HEK293T (cell line): Measurements from ENCODE around the gene SUMO3.
A peak's percentile ranks its signal among the peaks of the same experiment; 100 is the strongest.

Experiments used
- CTCF ChIA-PET: fragments of 350-600 bp; formaldehyde crosslinking; extraction: SDS; loops from one replicate; lab custom pipeline; 2021; ENCODE audit warnings: antibody characterized with exemption, inconsistent platforms; lab: Yijun Ruan, JAX
- POLR2A ChIA-PET: fragments of 350-600 bp; formaldehyde crosslinking; extraction: SDS; loops from one replicate; lab custom pipeline; 2020; ENCODE audit warnings: antibody characterized with exemption, inconsistent platforms; lab: Yijun Ruan, JAX
- DNase-seq: peaks from one replicate; pipeline ENCODE4 v3.0.0; 2012; ENCODE audit warnings: mixed read lengths; ENCODE audit errors: extremely low spot score
- ARNT ChIP-seq: fragments of 450-650 bp; IDR thresholded peaks from 2 replicates; pipeline ENCODE4 v1.6.1; 2017; ENCODE audit warnings: mild to moderate bottlenecking
- BHLHE40 ChIP-seq: fragments of 450-650 bp; IDR thresholded peaks from 2 replicates; pipeline ENCODE4 v1.6.1; 2016; ENCODE audit warnings: mild to moderate bottlenecking, moderate library complexity, borderline replicate concordance
- CTBP1 ChIP-seq: fragments of 450-650 bp; IDR thresholded peaks from 2 replicates; pipeline ENCODE4 v1.6.1; 2016; ENCODE audit warnings: borderline replicate concordance
- ELF4 ChIP-seq: fragments of 450-650 bp; IDR thresholded peaks from 2 replicates; pipeline ENCODE4 v1.6.1; 2017; ENCODE audit warnings: antibody characterized with exemption
- FOXA1 ChIP-seq: fragments of 450-650 bp; IDR thresholded peaks from 2 replicates; pipeline ENCODE4 v1.6.1; 2016; ENCODE audit warnings: mild to moderate bottlenecking
- FOXK2 ChIP-seq: fragments of 450-650 bp; IDR thresholded peaks from 2 replicates; pipeline ENCODE4 v1.6.1; 2016; ENCODE audit warnings: mild to moderate bottlenecking
- FOXM1 ChIP-seq: fragments of 450-650 bp; IDR thresholded peaks from 2 replicates; pipeline ENCODE4 v1.6.1; 2017; ENCODE audit warnings: mild to moderate bottlenecking, borderline replicate concordance
- HDGF ChIP-seq: fragments of 450-650 bp; IDR thresholded peaks from 2 replicates; pipeline ENCODE4 v1.6.1; 2017; ENCODE audit warnings: antibody characterized with exemption, borderline replicate concordance
- L3MBTL2 ChIP-seq: fragments of 450-650 bp; conservative IDR thresholded peaks from 2 replicates; pipeline ENCODE4 v1.6.1; 2016; ENCODE audit warnings: mild to moderate bottlenecking
- LEF1 ChIP-seq: fragments of 450-650 bp; IDR thresholded peaks from 2 replicates; pipeline ENCODE4 v1.6.1; 2017; ENCODE audit warnings: mild to moderate bottlenecking, borderline replicate concordance
- NFRKB ChIP-seq: fragments of 450-650 bp; IDR thresholded peaks from 2 replicates; pipeline ENCODE4 v1.6.1; 2016; ENCODE audit warnings: mild to moderate bottlenecking, moderate library complexity
- PKNOX1 ChIP-seq: fragments of 450-650 bp; IDR thresholded peaks from 2 replicates; pipeline ENCODE4 v1.6.1; 2016
- SP1 ChIP-seq: fragments of 450-650 bp; IDR thresholded peaks from 2 replicates; pipeline ENCODE4 v1.6.1; 2017
- SUZ12 ChIP-seq: fragments of 450-650 bp; IDR thresholded peaks from 2 replicates; pipeline ENCODE4 v1.6.1; 2016; ENCODE audit warnings: mild to moderate bottlenecking
- TARDBP ChIP-seq: fragments of 450-650 bp; IDR thresholded peaks from 2 replicates; pipeline ENCODE4 v1.6.1; 2016
- ZNF384 ChIP-seq: fragments of 450-650 bp; IDR thresholded peaks from 2 replicates; pipeline ENCODE4 v1.6.1; 2016

SUMO3 gene

GRCh38 chr21:44831227-44831860 is 13.5 kb upstream of the SUMO3 start:
- no peak for TF ChIP-seq L3MBTL2
- no peak for TF ChIP-seq ARNT
- no peak for TF ChIP-seq FOXK2
- TF ChIP-seq ELF4, result no peak
- ChIA-PET CTCF (no interaction called here), POLR2A (no interaction called here)
- DNase-seq, result no peak

GRCh38 chr21:44829507-44830092 is 11.7 kb upstream of the SUMO3 start:
- CTCF ChIA-PET, result interaction anchor here (0.7 kb wide), 1 partner anchor 36 kb away, joined by 3 read pairs; no protein-coding TSS in a partner anchor
- DNase-seq, result no peak
- POLR2A ChIA-PET, result no interaction called here
- no peak for TF ChIP-seq TARDBP
- no peak for TF ChIP-seq L3MBTL2
- no peak for TF ChIP-seq ELF4
- no peak for TF ChIP-seq FOXA1
- TF ChIP-seq CTBP1, result no peak
- no peak for TF ChIP-seq LEF1
- no peak for TF ChIP-seq ZNF384
- no peak for TF ChIP-seq NFRKB
- no peak for TF ChIP-seq PKNOX1
- no peak for TF ChIP-seq SUZ12
- no peak for TF ChIP-seq ARNT
- TF ChIP-seq HDGF, result no peak
- no peak for TF ChIP-seq FOXM1
- TF ChIP-seq SP1, result no peak
- TF ChIP-seq BHLHE40, result no peak

GRCh38 chr21:44828362-44829056 is 10.6 kb upstream of the SUMO3 start:
- no peak for DNase-seq
- ChIA-PET CTCF (no interaction called here), POLR2A (no interaction called here)
- no peak for TF ChIP-seq FOXM1
- TF ChIP-seq ZNF384, result 0 out of 2 replicates have a peak, but pooled peaks have one; percentile 12

GRCh38 chr21:44823179-44823660 is 5.4 kb upstream of the SUMO3 start:
- POLR2A ChIA-PET, result interaction anchor here (1.3 kb wide), 1 partner anchor 51 kb away, joined by 3 read pairs; the partner anchor contains the start of gene PTTG1IP
- no peak for DNase-seq
- no peak for TF ChIP-seq SUZ12
- TF ChIP-seq NFRKB, result no peak
- no peak for TF ChIP-seq BHLHE40
- TF ChIP-seq LEF1, result no peak
- TF ChIP-seq ZNF384, result no peak
- no peak for TF ChIP-seq SP1
- no peak for TF ChIP-seq PKNOX1
- no peak for TF ChIP-seq HDGF
- no peak for TF ChIP-seq L3MBTL2
- no peak for TF ChIP-seq ARNT
- TF ChIP-seq TARDBP, result no peak
- CTCF ChIA-PET, result no interaction called here

GRCh38 chr21:44822484-44823178 is 4.8 kb upstream of the SUMO3 start:
- DNase-seq, result no peak
- TF ChIP-seq HDGF, result no peak
- no peak for TF ChIP-seq SP1
- TF ChIP-seq ARNT, result no peak
- no peak for TF ChIP-seq PKNOX1
- no peak for TF ChIP-seq FOXK2
- TF ChIP-seq FOXM1, result no peak
- POLR2A ChIA-PET, result interaction anchor here (1.3 kb wide), 1 partner anchor 51 kb away, joined by 3 read pairs; the partner anchor contains the start of gene PTTG1IP
- CTCF ChIA-PET, result no interaction called here

- POLR2A ChIA-PET, result no interaction called here
- no peak for DNase-seq
These were observed 3.0 kb upstream of the SUMO3 start for GRCh38 chr21:44820851-44821250.

More at GRCh38 chr21:44820851-44821250, 3.0 kb upstream of the SUMO3 start:
- CTCF ChIA-PET, result interaction anchor here (0.7 kb wide), 1 partner anchor 1092 kb away, joined by 3 read pairs; no protein-coding TSS in a partner anchor
- no peak for TF ChIP-seq SP1
- no peak for TF ChIP-seq FOXM1
- TF ChIP-seq L3MBTL2, result no peak
- TF ChIP-seq SUZ12, result no peak
- TF ChIP-seq PKNOX1, result no peak
- no peak for TF ChIP-seq FOXK2
- TF ChIP-seq ELF4, result no peak
- TF ChIP-seq BHLHE40, result no peak
- TF ChIP-seq ARNT, result no peak
- no peak for TF ChIP-seq HDGF
- no peak for TF ChIP-seq FOXA1
- no peak for TF ChIP-seq ZNF384
- no peak for TF ChIP-seq LEF1
- TF ChIP-seq TARDBP, result no peak
- no peak for TF ChIP-seq CTBP1
- no peak for TF ChIP-seq NFRKB
